ENCODE data around the gene CST9. TPM values are rescaled to one million over a fixed set of nuclear protein-coding genes. Genes with fewer than 3 reads are reported as not detected.

CST9 gene
- total and polyA plus RNA-seq, 2 of the 13 experiments (the other 11 are each of a cell fraction or from before 2014, with no cell fraction given): 0.07 TPM; not detected in 1

DNA sequence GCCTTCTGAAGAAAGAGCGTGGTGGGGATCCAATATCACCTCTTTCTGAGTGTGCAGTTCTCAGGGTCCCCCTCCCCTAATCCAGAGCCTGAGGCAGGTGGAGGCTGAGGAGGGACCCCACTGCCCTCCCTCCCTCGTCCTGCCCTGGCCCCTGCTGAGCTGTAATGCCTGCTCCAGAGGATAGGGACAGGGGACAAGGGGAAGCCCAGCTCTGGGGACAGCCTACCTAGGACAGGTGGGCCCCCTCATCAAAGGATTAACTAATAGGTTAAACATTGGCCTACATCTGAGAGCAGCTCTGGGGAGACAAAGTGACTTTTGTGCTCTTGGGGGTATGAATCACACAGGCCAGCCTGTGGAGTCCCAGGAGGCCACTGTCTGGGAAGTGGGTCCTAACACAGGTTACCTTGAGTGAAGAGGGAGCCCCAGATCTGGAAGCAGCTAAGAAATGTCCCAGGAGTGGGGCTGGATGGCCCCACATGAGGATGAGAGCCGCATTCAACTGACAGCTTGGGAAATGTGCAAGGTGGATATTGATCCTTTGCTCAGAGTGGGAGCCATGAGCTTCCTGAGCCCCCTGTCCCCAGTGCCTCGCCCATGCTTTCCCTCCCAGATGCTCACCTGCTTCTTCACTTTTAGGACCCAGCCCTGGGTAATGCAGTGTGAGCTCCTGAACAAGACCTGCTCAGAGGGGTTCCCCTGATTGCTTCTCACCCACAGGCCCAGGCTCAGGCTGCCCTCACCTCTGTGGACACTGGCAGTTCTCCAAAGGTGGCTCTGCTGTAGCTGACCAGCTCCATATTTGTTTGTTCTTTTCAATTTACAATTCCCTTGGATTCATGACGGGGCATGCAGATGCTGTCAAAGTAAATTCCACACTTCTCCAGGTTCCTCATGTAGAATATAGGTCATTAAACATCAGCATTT, 19.6 kb downstream of the CST9 start (continued):
- TF ChIP-seq, protein P1, sequence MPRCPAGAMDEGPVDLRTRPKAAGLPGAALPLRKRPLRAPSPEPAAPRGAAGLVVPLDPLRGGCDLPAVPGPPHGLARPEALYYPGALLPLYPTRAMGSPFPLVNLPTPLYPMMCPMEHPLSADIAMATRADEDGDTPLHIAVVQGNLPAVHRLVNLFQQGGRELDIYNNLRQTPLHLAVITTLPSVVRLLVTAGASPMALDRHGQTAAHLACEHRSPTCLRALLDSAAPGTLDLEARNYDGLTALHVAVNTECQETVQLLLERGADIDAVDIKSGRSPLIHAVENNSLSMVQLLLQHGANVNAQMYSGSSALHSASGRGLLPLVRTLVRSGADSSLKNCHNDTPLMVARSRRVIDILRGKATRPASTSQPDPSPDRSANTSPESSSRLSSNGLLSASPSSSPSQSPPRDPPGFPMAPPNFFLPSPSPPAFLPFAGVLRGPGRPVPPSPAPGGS (CRISPR knock-in tag; IDR thresholded peaks at IDR 0.05): no peak
- TF ChIP-seq ZNF329 (CRISPR knock-in tag; IDR thresholded peaks at IDR 0.05; ENCODE audit: low read depth) (no peak), ZNF446 (CRISPR knock-in tag; IDR thresholded peaks at IDR 0.05) (no peak), ZNF33B (CRISPR knock-in tag; IDR thresholded peaks at IDR 0.05) (peak; percentile 15), SNAPC5 (CRISPR knock-in tag; IDR thresholded peaks at IDR 0.05; ENCODE audit: borderline replicate concordance) (no peak), ELF1 (CRISPR knock-in tag; IDR thresholded peaks at IDR 0.05) (peak; percentile 26), HOXD1 (CRISPR knock-in tag; IDR thresholded peaks at IDR 0.05) (no peak; the same call in 1 of the 2 replicates), NR1H2 (CRISPR knock-in tag; IDR thresholded peaks at IDR 0.05; ENCODE audit: borderline replicate concordance, low read depth) (no peak), ZNF451 (CRISPR knock-in tag; IDR thresholded peaks at IDR 0.05) (0 out of 2 replicates have a peak, but pooled peaks have one; percentile 17), RFX1 (IDR thresholded peaks at IDR 0.05) (no peak), ZBTB8A (CRISPR knock-in tag; IDR thresholded peaks at IDR 0.05; ENCODE audit: borderline replicate concordance, low read depth) (no peak), TP53 (CRISPR knock-in tag; conservative IDR thresholded peaks at IDR 0.05) (no peak), KDM5A (IDR thresholded peaks at IDR 0.05; ENCODE audit: borderline replicate concordance, low read length) (no peak), ZNF225 (CRISPR knock-in tag; IDR thresholded peaks at IDR 0.05) (0 out of 2 replicates have a peak, but pooled peaks have one; percentile 30), ETV6 (CRISPR knock-in tag; conservative IDR thresholded peaks at IDR 0.05) (peak; percentile 61; the same call in 1 of the 2 replicates), ZNF550 (CRISPR knock-in tag; IDR thresholded peaks at IDR 0.05; ENCODE audit: borderline replicate concordance) (peak; percentile 57; the same call in 1 of the 2 replicates), ZNF460 (CRISPR knock-in tag; IDR thresholded peaks at IDR 0.05; ENCODE audit: borderline replicate concordance) (no peak), ZNF652 (CRISPR knock-in tag; IDR thresholded peaks at IDR 0.05; ENCODE audit: borderline replicate concordance, low read depth) (peak; percentile 33; the same call in 1 of the 2 replicates)
- TF ChIP-seq, protein P2, sequence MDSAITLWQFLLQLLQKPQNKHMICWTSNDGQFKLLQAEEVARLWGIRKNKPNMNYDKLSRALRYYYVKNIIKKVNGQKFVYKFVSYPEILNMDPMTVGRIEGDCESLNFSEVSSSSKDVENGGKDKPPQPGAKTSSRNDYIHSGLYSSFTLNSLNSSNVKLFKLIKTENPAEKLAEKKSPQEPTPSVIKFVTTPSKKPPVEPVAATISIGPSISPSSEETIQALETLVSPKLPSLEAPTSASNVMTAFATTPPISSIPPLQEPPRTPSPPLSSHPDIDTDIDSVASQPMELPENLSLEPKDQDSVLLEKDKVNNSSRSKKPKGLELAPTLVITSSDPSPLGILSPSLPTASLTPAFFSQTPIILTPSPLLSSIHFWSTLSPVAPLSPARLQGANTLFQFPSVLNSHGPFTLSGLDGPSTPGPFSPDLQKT (CRISPR knock-in tag; IDR thresholded peaks at IDR 0.05; ENCODE audit: borderline replicate concordance): no peak
- TF ChIP-seq, protein P3, sequence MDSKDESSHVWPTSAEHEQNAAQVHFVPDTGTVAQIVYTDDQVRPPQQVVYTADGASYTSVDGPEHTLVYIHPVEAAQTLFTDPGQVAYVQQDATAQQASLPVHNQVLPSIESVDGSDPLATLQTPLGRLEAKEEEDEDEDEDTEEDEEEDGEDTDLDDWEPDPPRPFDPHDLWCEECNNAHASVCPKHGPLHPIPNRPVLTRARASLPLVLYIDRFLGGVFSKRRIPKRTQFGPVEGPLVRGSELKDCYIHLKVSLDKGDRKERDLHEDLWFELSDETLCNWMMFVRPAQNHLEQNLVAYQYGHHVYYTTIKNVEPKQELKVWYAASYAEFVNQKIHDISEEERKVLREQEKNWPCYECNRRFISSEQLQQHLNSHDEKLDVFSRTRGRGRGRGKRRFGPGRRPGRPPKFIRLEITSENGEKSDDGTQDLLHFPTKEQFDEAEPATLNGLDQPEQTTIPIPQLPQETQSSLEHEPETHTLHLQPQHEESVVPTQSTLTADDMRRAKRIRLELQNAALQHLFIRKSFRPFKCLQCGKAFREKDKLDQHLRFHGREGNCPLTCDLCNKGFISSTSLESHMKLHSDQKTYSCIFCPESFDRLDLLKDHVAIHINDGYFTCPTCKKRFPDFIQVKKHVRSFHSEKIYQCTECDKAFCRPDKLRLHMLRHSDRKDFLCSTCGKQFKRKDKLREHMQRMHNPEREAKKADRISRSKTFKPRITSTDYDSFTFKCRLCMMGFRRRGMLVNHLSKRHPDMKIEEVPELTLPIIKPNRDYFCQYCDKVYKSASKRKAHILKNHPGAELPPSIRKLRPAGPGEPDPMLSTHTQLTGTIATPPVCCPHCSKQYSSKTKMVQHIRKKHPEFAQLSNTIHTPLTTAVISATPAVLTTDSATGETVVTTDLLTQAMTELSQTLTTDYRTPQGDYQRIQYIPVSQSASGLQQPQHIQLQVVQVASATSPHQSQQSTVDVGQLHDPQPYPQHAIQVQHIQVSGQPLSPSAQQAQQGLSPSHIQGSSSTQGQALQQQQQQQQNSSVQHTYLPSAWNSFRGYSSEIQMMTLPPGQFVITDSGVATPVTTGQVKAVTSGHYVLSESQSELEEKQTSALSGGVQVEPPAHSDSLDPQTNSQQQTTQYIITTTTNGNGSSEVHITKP (CRISPR knock-in tag; IDR thresholded peaks at IDR 0.05; ENCODE audit: low read depth): no peak
- TF ChIP-seq, protein P4, sequence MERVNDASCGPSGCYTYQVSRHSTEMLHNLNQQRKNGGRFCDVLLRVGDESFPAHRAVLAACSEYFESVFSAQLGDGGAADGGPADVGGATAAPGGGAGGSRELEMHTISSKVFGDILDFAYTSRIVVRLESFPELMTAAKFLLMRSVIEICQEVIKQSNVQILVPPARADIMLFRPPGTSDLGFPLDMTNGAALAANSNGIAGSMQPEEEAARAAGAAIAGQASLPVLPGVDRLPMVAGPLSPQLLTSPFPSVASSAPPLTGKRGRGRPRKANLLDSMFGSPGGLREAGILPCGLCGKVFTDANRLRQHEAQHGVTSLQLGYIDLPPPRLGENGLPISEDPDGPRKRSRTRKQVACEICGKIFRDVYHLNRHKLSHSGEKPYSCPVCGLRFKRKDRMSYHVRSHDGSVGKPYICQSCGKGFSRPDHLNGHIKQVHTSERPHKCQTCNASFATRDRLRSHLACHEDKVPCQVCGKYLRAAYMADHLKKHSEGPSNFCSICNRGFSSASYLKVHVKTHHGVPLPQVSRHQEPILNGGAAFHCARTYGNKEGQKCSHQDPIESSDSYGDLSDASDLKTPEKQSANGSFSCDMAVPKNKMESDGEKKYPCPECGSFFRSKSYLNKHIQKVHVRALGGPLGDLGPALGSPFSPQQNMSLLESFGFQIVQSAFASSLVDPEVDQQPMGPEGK (CRISPR knock-in tag; IDR thresholded peaks at IDR 0.05): peak; percentile 96

Data from HepG2 (cell line).